Nephron (organoid): ENCODE measurements around the gene MASP2.
A peak's percentile ranks its signal among the peaks of the same experiment; 100 is the strongest.

Source experiments
- H3K27ac Mint-ChIP-seq, 3 experiments: 2 replicates each; pipeline ENCODE4 v1.8.0; 2020; ENCODE audit warnings: mixed read lengths in 3 of 3, mild to moderate bottlenecking in 2 of 3, moderate library complexity in 1 of 3
- H3K27me3 Mint-ChIP-seq: 2 replicates; pipeline ENCODE4 v1.8.0; 2021; ENCODE audit warnings: low read depth, mild to moderate bottlenecking, moderate library complexity, mixed read lengths
- H3K36me3 Mint-ChIP-seq: 2 replicates; pipeline ENCODE4 v1.8.0; 2020; ENCODE audit warnings: low read depth, mixed read lengths
- H3K4me1 Mint-ChIP-seq: 2 replicates; pipeline ENCODE4 v1.8.0; 2020; ENCODE audit warnings: mixed read lengths
- H3K4me3 Mint-ChIP-seq, 3 experiments: 2 replicates each; pipeline ENCODE4 v1.8.0; 2020; ENCODE audit warnings: mild to moderate bottlenecking in 3 of 3, mixed read lengths in 3 of 3, moderate library complexity in 2 of 3
- H3K9me3 Mint-ChIP-seq: 2 replicates; pipeline ENCODE4 v1.8.0; 2020; ENCODE audit warnings: mixed read lengths
- TF ChIP-seq, protein P1 (sequence below), 3 experiments: fragments of 200-600 bp; sonication (generic); IDR thresholded peaks; one replicate each; pipeline ENCODE4 v1.5.0; 2021; ENCODE audit warnings: antibody characterized with exemption in 3 of 3; ENCODE audit not compliant: unreplicated experiment in 3 of 3

MASP2 gene

DNA sequence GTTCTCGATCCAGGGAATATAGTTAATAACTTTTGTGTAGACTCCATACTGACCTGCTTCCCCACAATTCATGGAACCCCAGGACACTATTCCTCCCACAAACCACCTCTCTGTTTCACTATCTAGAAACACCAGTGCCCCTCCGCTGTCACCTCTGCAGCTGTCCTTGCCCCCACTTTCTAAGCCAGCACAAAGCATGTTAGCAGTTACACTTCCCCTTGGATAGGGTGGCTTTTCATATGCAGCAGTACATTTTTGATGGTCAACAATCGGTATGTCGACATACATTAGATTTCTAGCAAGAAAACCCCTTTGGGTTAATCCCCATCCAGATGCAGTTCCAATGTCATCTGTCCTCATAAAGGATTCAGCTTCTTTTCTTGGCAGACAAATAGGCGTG, 20.1 kb downstream of the MASP2 start:
- H3K4me1 Mint-ChIP-seq: peaks cover 3% of the 10 kb centered on the region
- no peak overlapping the region for H3K4me3 Mint-ChIP-seq
- H3K9me3 Mint-ChIP-seq: no peaks in the 10 kb centered on the region
- H3K27ac Mint-ChIP-seq: peak overlapping the region in 1 of 3 experiments; percentile 40
- peaks cover 67% of the 10 kb centered on the region for H3K36me3 Mint-ChIP-seq
- TF ChIP-seq, protein P1, sequence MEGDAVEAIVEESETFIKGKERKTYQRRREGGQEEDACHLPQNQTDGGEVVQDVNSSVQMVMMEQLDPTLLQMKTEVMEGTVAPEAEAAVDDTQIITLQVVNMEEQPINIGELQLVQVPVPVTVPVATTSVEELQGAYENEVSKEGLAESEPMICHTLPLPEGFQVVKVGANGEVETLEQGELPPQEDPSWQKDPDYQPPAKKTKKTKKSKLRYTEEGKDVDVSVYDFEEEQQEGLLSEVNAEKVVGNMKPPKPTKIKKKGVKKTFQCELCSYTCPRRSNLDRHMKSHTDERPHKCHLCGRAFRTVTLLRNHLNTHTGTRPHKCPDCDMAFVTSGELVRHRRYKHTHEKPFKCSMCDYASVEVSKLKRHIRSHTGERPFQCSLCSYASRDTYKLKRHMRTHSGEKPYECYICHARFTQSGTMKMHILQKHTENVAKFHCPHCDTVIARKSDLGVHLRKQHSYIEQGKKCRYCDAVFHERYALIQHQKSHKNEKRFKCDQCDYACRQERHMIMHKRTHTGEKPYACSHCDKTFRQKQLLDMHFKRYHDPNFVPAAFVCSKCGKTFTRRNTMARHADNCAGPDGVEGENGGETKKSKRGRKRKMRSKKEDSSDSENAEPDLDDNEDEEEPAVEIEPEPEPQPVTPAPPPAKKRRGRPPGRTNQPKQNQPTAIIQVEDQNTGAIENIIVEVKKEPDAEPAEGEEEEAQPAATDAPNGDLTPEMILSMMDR (IDR thresholded peaks at IDR 0.05; ENCODE audit: unreplicated experiment in 3 of 3): no peak
- no peaks in the 10 kb centered on the region for H3K27me3 Mint-ChIP-seq

DNA sequence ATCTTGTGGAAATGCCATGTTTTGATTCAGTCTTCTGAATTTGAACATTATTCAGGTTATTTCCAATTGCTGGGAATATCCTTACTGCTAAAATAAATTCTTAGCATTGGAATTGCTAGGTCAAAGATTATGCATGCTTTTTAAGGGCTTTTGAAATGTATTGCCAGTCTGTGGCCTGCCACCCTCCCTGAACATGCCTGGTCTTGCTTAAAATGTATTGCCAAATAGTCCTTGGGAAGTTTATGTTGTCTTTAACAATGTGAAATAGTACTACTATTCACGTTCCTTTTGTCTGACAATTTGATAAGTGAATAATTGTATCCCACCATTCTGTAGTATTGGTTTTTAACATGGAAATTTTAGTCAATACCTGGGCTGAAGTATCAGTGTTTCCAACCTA, 21.0 kb downstream of the MASP2 start:
- Mint-ChIP-seq H3K9me3 (no peaks in the 10 kb centered on the region), H3K36me3 (peaks cover 76% of the 10 kb centered on the region), H3K4me1 (peaks cover 3% of the 10 kb centered on the region), H3K27me3 (no peaks in the 10 kb centered on the region), H3K27ac (no peak overlapping the region), H3K4me3 (no peak overlapping the region)
- TF ChIP-seq, protein P1 (IDR thresholded peaks at IDR 0.05; ENCODE audit: unreplicated experiment in 3 of 3): no peak

DNA sequence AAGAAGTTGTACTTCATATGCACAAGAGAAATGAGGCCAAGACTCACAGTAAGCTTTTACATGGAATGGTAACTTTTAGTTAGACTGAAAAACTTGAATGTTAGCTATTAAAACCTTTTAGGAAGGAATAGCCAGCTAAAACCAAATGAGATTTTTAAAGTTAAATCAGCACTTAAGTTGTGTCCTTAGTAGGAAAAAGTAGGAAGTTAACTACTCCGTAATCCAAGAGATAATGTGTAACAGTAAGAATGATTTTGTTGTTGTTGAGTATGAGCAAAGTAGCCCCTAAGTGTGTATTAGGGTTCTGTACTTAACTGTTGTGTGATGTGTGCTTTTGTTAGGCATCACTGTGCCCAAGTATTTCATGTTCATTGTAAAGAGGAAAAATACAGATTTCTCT, 21.4 kb downstream of the MASP2 start:
- Mint-ChIP-seq H3K27ac (no peak overlapping the region), H3K4me3 (no peak overlapping the region), H3K36me3 (peaks cover 76% of the 10 kb centered on the region), H3K9me3 (no peaks in the 10 kb centered on the region), H3K27me3 (no peaks in the 10 kb centered on the region), H3K4me1 (peaks cover 3% of the 10 kb centered on the region)
- TF ChIP-seq, protein P1 (IDR thresholded peaks at IDR 0.05; ENCODE audit: unreplicated experiment in 3 of 3): no peak

DNA sequence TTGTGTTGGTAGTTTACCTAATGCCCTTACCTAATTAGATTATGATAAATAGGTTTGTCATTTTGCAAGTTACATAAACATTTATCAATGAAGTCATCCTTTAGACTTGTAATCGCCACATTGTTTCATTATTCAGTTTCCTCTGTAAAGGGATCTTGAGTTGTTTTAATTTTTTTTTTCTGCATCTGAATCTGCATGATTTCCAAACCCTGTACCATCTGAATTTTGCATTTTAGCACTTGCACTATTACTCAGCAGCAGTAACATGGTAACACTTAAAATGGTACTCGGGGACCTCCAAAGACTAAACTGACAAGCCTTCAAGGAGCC, 22.2 kb downstream of the MASP2 start:
- TF ChIP-seq, protein P1 (IDR thresholded peaks at IDR 0.05; ENCODE audit: unreplicated experiment in 3 of 3): no peak
- Mint-ChIP-seq H3K27ac (no peak overlapping the region), H3K36me3 (peaks cover 75% of the 10 kb centered on the region), H3K27me3 (no peaks in the 10 kb centered on the region), H3K9me3 (no peaks in the 10 kb centered on the region), H3K4me3 (no peak overlapping the region), H3K4me1 (peaks cover 3% of the 10 kb centered on the region)

DNA sequence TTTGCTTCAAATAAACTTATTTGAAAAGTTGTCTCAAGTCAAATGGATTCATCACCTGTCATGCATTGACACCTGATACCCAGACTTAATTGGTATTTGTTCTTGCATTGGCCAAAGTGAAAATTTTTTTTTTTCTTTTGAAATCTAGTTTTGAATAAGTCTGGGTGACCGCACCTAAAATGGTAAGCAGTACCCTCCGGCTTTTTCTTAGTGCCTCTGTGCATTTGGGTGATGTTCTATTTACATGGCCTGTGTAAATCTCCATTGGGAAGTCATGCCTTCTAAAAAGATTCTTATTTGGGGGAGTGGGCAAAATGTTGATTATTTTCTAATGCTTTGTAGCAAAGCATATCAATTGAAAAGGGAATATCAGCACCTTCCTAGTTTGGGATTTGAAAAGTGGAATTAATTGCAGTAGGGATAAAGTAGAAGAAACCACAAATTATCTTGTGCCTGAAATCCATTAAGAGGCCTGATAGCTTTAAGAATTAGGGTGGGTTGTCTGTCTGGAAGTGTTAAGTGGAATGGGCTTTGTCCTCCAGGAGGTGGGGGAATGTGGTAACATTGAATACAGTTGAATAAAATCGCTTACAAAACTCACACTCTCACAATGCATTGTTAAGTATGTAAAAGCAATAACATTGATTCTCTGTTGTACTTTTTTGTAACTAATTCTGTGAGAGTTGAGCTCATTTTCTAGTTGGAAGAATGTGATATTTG, 22.7 kb downstream of the MASP2 start:
- H3K27me3 Mint-ChIP-seq: no peaks in the 10 kb centered on the region

More for the DNA sequence above, 22.7 kb downstream of the MASP2 start:
- H3K4me1 Mint-ChIP-seq: peaks cover 3% of the 10 kb centered on the region
- H3K4me3 Mint-ChIP-seq: no peak overlapping the region
- peaks cover 76% of the 10 kb centered on the region for H3K36me3 Mint-ChIP-seq
- TF ChIP-seq, protein P1 (IDR thresholded peaks at IDR 0.05; ENCODE audit: unreplicated experiment in 3 of 3): no peak
- H3K9me3 Mint-ChIP-seq: no peaks in the 10 kb centered on the region
- no peak overlapping the region for H3K27ac Mint-ChIP-seq
